ENCODE measurements around the gene GCC2. TPM values are rescaled to one million over a fixed set of nuclear protein-coding genes. Genes with fewer than 3 reads are reported as not detected.

Gene GCC2
- total and polyA plus RNA-seq, 2 of the 13 experiments (the other 11 are each of a cell fraction or from before 2014, with no cell fraction given) = 17.6 to 22.5 TPM

DNA sequence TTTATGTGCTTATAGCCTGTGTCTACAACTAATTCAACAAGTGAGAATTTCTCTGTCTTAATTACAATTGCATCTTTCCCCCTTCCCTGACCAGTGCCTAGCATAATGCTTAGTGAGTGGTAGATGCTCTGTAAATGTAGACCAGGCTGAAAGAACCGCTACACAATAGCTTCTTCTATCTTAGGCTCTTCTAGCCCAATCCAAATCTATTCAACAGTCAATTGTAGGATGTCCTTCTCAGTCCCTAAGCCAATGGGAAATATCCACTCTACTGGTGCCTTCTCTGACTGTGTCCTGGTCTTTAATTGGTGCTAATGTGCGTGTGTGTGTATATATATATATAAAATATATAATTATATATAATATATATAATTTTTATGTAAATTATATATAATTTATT, 34.1 kb upstream of the GCC2 start:
- Histone ChIP-seq H3K79me2 (ENCODE audit: insufficient read depth, low read length) (no peaks in the 10 kb centered on the region), H3K9ac (ENCODE audit: insufficient read depth, low read depth, low read length) (no peak overlapping the region), H3K9me3 (ENCODE audit: low read length) (no peaks in the 10 kb centered on the region), H3K4me3 (replicated peaks in 1 of 3; ENCODE audit: insufficient read depth in 1 of 3, low read depth in 2 of 3, low read length in 3 of 3) (no peak overlapping the region), H2AFZ (ENCODE audit: low read length) (no peak overlapping the region), H3K27ac (ENCODE audit: extremely low read length, insufficient read depth, low read length) (no peak overlapping the region), H3K4me2 (ENCODE audit: low read depth, low read length) (no peak overlapping the region), H3K27me3 (ENCODE audit: control insufficient read depth in 1 of 2, insufficient read depth in 2 of 2, low read length in 2 of 2) (no peaks in the 10 kb centered on the region), H4K20me1 (ENCODE audit: insufficient read depth, low read length) (no peaks in the 10 kb centered on the region), H3K36me3 (replicated peaks in 1 of 2; ENCODE audit: control insufficient read depth in 1 of 2, insufficient read depth in 2 of 2, low read length in 2 of 2) (no peaks in the 10 kb centered on the region), H3K4me1 (ENCODE audit: insufficient read depth, low read length) (peaks cover 24% of the 10 kb centered on the region)
- intact Hi-C loops (cut with micrococcal nuclease; ENCODE audit: unreplicated experiment) (no loop called here), in situ Hi-C loops (cut with HindIII; ENCODE audit: extremely low pct_ligation_motif_present, low pct_unique_long_range_greater_than_20kb) (loop anchor here (5.0 kb wide), 1 partner anchor 167 kb away; no protein-coding TSS in a partner anchor)
- FAIRE-seq (no peak), DNase-seq (ENCODE audit: low spot score) (no peak), ATAC-seq (no peak)
- no TSS peak for BruUV-seq (replicated peaks)
- ChIA-PET POLR2A (no interaction called here), CTCF (ENCODE audit: low intra/inter-chr PET ratio, low total read pairs) (no interaction called here)
- WGBS (ENCODE audit: low lambda C conversion rate) = 69% methylated on average over 2 of the region's 2 CpGs
- TF ChIP-seq TMF1 (CRISPR knock-in tag; IDR thresholded peaks at IDR 0.05; ENCODE audit: low read depth) (no peak), CBFB (CRISPR knock-in tag; IDR thresholded peaks at IDR 0.05) (no peak), TEAD3 (CRISPR knock-in tag; optimal IDR thresholded peaks at IDR 0.05; ENCODE audit: borderline replicate concordance) (no peak), HCFC1 (IDR thresholded peaks at IDR 0.05; ENCODE audit: low read depth, low read length) (no peak), CENPX (CRISPR knock-in tag; IDR thresholded peaks at IDR 0.05) (no peak), ELF4 (CRISPR knock-in tag; IDR thresholded peaks at IDR 0.05; ENCODE audit: borderline replicate concordance) (no peak), ZSCAN12 (CRISPR knock-in tag; IDR thresholded peaks at IDR 0.05) (no peak), ZNF460 (CRISPR knock-in tag; IDR thresholded peaks at IDR 0.05; ENCODE audit: borderline replicate concordance) (no peak)
- TF ChIP-seq, protein P1, sequence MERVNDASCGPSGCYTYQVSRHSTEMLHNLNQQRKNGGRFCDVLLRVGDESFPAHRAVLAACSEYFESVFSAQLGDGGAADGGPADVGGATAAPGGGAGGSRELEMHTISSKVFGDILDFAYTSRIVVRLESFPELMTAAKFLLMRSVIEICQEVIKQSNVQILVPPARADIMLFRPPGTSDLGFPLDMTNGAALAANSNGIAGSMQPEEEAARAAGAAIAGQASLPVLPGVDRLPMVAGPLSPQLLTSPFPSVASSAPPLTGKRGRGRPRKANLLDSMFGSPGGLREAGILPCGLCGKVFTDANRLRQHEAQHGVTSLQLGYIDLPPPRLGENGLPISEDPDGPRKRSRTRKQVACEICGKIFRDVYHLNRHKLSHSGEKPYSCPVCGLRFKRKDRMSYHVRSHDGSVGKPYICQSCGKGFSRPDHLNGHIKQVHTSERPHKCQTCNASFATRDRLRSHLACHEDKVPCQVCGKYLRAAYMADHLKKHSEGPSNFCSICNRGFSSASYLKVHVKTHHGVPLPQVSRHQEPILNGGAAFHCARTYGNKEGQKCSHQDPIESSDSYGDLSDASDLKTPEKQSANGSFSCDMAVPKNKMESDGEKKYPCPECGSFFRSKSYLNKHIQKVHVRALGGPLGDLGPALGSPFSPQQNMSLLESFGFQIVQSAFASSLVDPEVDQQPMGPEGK (CRISPR knock-in tag; IDR thresholded peaks at IDR 0.05) = no peak
- TF ChIP-seq, protein P2, sequence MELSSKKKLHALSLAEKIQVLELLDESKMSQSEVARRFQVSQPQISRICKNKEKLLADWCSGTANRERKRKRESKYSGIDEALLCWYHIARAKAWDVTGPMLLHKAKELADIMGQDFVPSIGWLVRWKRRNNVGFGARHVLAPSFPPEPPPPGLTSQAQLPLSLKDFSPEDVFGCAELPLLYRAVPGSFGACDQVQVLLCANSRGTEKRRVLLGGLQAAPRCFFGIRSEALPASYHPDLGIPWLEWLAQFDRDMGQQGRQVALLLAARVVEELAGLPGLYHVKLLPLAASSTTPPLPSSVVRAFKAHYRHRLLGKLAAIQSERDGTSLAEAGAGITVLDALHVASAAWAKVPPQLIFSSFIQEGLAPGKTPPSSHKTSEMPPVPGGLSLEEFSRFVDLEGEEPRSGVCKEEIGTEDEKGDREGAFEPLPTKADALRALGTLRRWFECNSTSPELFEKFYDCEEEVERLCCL (CRISPR knock-in tag; IDR thresholded peaks at IDR 0.05; ENCODE audit: borderline replicate concordance) = no peak
- TF ChIP-seq, protein P3, sequence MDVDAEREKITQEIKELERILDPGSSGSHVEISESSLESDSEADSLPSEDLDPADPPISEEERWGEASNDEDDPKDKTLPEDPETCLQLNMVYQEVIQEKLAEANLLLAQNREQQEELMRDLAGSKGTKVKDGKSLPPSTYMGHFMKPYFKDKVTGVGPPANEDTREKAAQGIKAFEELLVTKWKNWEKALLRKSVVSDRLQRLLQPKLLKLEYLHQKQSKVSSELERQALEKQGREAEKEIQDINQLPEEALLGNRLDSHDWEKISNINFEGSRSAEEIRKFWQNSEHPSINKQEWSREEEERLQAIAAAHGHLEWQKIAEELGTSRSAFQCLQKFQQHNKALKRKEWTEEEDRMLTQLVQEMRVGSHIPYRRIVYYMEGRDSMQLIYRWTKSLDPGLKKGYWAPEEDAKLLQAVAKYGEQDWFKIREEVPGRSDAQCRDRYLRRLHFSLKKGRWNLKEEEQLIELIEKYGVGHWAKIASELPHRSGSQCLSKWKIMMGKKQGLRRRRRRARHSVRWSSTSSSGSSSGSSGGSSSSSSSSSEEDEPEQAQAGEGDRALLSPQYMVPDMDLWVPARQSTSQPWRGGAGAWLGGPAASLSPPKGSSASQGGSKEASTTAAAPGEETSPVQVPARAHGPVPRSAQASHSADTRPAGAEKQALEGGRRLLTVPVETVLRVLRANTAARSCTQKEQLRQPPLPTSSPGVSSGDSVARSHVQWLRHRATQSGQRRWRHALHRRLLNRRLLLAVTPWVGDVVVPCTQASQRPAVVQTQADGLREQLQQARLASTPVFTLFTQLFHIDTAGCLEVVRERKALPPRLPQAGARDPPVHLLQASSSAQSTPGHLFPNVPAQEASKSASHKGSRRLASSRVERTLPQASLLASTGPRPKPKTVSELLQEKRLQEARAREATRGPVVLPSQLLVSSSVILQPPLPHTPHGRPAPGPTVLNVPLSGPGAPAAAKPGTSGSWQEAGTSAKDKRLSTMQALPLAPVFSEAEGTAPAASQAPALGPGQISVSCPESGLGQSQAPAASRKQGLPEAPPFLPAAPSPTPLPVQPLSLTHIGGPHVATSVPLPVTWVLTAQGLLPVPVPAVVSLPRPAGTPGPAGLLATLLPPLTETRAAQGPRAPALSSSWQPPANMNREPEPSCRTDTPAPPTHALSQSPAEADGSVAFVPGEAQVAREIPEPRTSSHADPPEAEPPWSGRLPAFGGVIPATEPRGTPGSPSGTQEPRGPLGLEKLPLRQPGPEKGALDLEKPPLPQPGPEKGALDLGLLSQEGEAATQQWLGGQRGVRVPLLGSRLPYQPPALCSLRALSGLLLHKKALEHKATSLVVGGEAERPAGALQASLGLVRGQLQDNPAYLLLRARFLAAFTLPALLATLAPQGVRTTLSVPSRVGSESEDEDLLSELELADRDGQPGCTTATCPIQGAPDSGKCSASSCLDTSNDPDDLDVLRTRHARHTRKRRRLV (CRISPR knock-in tag; IDR thresholded peaks at IDR 0.05) = no peak
- TF ChIP-seq, protein P4, sequence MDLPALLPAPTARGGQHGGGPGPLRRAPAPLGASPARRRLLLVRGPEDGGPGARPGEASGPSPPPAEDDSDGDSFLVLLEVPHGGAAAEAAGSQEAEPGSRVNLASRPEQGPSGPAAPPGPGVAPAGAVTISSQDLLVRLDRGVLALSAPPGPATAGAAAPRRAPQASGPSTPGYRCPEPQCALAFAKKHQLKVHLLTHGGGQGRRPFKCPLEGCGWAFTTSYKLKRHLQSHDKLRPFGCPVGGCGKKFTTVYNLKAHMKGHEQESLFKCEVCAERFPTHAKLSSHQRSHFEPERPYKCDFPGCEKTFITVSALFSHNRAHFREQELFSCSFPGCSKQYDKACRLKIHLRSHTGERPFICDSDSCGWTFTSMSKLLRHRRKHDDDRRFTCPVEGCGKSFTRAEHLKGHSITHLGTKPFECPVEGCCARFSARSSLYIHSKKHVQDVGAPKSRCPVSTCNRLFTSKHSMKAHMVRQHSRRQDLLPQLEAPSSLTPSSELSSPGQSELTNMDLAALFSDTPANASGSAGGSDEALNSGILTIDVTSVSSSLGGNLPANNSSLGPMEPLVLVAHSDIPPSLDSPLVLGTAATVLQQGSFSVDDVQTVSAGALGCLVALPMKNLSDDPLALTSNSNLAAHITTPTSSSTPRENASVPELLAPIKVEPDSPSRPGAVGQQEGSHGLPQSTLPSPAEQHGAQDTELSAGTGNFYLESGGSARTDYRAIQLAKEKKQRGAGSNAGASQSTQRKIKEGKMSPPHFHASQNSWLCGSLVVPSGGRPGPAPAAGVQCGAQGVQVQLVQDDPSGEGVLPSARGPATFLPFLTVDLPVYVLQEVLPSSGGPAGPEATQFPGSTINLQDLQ (CRISPR knock-in tag; IDR thresholded peaks at IDR 0.05) = no peak
